ENCODE data around the gene DSCAML1. TPM values are rescaled to one million over a fixed set of nuclear protein-coding genes. Genes with fewer than 3 reads are reported as not detected.

DSCAML1 gene
- total and polyA plus RNA-seq, 2 of the 8 experiments (the other 6 are each of a cell fraction or from before 2014, with no cell fraction given): 0.19 to 0.24 TPM

DNA sequence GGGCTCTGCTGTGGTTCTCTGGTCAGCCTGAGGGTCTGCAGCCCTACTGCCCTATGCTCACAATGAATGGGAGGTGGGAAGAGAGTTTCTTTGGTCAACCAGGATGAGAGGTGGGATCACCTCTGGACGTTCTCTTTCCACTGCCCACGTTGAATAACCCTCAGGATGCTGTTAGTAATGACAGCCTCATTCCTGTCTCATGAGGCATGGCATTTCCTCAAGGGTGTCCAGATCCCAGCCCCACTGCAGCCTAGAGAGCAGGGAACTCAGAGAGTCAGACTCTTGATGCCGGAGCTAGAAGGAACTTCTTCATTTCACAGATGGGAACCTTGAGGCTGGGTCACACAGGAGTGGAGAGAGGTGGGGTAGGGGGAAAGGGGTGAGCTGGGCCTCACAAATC is 273.3 kb downstream of the DSCAML1 start (continued):
- no peak for TF ChIP-seq HDAC2 (IDR thresholded peaks at IDR 0.05; ENCODE audit: borderline replicate concordance in 1 of 2, low read depth in 2 of 2, low read length in 2 of 2)
- TF ChIP-seq CTBP2 (IDR thresholded peaks at IDR 0.05; ENCODE audit: borderline replicate concordance, insufficient read depth, insufficient read length, low read length): no peak
- no peak for TF ChIP-seq BACH1 (IDR thresholded peaks at IDR 0.05; ENCODE audit: low read length)
- no peak for TF ChIP-seq CBX5 (IDR thresholded peaks at IDR 0.05; ENCODE audit: low read depth, low read length)

Measured in H1 (cell line).